Measurements from ENCODE around the gene MYOG.

Gene MYOG

DNA sequence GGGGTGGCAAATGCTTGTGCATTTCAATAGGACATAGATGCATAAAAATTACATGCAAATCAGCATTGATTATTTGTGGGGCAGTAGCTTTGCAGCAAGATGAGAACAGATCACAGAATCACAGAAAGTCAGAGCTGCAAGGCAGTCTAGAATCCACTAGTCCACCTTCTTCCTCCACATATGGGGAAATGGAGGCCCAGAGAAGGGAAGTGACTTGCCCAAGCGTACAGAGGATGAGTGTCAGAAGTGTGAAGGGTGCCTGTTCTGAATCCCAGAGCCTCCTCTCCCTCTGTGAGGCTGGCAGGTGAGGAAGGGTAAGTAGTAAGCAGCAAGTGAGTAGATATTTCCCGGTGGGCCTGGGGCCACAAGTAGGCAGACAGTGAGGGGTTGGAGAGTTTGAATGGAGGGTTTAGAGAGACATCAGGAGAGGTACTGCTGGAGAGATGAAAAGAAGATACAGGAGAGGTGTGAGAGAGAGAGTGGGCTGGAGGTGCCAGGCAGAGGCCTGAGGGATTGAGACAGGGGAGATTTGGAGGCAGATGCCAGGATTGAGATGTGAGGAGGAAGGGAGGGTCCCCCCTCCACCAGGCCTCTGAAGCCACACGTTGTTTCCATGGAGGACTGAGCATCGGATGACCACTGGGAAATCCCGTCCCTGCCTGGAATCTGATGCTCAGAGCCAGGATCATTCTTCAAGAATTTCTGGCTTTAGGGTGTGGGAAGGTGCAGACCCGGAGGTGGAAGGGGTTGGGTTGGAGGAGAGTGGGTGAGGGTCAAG, 4.8 kb upstream of the MYOG start:
- DNase-seq (ENCODE audit: low spot score) (no peak), FAIRE-seq (no peak)

DNA sequence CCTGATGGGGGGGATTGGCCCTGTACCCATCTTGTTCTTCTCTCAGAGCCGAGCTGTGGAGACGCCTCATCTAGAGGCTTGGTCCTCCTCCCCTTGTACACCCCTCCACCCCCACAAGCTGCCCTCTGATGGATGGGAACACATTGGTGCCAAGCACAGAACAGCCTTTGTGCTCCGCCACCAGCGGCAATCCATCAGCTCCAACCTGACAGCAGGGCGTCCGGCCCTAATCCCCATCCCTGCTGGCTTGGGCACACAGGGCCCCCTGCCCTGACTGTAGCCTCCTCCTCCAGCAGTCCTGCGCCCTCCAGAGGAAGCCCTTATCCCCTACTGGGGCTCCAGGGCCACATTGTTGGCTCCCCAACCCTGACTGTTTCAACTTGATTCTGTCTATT, 3.8 kb upstream of the MYOG start:
- no peak for FAIRE-seq
- no peak for DNase-seq (ENCODE audit: low spot score)

DNA sequence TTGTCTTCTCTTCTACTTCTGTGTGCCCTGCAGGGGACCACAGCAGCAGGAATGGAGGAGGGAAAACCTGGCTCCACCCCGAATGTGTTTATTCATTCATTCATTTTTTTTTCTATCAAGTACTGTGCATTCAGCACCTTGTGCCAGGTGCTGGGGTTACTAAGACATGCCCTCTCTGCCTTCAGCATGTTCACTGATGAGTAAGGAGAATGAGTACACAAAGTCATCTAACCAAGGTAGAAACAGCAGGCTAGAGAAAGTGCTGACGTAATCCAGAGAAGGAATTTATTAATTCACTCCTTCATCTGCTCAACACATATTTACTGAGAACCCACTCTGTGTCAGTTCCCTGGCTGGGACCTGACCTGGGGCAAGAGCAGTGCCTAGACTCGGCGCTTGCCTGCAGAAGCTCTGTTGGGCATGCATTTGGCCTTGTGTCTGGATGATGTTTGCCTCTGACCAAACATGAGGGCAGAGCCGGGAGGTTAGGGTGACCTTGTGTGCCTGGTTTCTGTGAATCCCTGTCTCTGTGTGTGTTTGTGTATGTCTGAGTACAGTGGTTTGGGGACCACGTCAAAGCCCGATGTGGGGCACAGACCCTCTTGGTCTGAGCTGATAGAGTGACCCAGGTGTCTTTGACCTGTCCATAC, 3.3 kb upstream of the MYOG start:
- DNase-seq (ENCODE audit: low spot score) (no peak), FAIRE-seq (no peak)

DNA sequence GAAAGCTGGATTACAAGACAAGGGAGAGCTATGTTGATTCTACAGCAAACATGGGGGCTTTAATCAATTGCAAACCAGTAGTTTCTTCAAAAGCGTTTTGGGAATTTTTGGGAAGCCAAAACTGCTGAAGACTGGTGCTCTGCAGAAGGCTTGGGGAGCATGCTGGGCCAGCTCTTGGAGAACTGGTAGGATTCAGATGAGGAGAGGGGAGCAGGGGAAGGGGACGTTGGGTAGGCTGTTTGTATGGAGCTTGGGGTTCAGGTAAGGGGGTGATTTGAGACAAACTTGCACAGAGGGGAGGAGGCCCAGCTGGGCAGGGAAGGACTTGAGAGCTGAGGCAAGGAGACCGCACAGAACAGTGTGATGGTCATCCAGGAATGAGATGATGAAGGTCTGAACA, 2.6 kb upstream of the MYOG start:
- FAIRE-seq (no peak), DNase-seq (ENCODE audit: low spot score) (no peak)

DNA sequence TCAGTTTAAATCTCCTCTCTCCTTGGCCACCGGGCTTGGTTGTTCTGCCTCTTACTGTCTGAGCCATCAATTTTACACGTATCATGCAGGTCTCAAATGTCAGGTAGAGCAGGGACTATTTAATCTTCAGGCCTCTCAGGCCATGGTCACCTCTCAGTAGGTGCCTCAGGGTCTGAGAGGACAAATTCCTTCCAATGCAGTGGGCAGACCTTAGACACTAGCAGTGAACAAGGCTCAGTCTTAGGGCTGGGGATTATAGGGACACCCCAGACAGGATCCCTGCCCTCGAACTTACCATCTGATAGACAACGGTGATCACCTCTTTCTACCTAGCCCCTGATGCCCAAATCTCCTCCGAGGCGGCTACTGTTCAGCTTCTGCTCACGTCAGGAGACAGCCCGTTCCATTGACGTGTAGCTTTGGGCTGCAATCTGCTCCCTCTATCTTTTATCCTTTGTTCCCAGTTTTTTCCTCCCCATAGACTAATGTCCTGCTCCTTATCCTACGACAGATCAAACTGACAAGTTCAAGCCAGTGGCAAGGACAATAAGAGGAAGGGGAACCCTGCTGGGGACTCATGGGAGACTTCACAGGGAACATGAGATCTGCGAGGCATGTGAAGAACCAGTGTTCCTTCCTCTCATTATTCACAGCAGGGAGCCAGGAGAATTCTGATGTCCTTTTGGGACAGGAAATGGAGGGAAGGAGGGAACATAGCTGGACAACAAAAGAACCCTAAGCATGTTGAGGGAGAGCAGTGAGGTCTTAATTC, 1.4 kb upstream of the MYOG start:
- DNase-seq (ENCODE audit: low spot score) = no peak
- no peak for FAIRE-seq

DNA sequence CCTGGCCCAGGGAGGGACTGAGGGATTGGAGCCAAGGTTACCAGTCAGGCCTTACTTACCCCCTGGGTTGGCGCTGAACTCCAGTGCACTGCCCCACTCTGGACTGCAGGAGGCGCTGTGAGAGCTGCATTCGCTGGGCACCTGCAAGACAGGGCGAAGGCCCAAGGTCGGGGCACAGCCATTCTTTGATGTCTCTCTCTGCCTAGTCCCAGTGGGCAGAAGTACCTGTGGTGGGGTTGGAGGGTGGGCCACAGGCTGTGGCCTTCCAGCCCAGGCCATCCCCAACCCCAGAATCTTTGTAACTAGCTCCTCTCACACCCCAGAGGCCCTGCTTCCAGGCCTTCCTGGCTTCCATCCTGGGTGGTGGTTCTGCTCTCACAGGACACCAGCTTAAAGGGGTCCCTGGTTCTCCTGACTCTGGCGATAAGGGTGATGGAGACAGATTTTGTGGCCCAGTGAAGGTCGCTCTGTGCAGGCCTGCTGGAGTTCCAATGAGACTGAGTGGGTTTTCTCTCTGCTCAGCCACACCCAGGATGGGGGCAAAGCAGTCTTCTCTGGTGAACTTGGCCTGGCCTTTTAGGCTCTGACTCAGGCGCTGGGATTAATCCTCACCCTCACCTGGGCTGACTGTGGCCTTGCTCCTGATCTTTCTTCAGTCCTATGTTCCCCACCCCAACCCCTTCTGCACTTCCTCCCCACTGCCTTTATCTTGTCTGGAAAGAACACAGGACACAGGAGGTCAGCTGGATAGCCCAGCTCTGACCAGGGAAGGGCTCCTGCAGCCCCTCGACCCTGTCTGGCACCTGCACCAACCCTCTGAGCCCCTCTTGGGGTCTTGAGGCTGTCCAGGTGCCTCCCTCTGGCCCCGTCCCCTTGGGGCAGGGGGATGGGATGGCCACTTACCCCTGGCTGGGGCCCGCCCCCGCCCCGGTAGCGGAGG, 954 bp downstream of the MYOG start:
- FAIRE-seq = no peak
- DNase-seq (ENCODE audit: low spot score) = no peak

DNA sequence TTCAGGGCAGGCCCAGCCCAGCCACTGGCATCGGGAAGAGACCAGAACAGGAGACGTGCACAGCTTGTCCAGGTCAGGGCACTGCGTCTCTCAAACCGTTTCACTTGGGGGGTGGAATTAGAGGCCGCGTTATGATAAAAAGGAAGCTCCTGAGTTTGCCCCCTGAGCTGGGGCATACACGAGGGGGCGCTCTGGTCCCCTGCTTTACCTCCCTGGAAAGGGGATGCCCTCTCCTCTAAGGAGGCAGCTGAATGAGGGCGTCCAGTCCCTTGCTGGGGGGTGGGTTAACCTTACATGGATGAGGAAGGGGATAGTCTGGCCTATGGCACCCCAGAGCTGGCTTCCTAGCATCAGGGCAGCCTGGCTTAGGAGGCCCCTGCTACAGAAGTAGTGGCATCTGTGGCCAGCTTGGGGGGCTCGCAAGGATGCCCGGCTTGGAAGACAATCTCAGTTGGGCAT, 2.3 kb downstream of the MYOG start:
- no peak for FAIRE-seq
- DNase-seq (ENCODE audit: low spot score) = no peak

DNA sequence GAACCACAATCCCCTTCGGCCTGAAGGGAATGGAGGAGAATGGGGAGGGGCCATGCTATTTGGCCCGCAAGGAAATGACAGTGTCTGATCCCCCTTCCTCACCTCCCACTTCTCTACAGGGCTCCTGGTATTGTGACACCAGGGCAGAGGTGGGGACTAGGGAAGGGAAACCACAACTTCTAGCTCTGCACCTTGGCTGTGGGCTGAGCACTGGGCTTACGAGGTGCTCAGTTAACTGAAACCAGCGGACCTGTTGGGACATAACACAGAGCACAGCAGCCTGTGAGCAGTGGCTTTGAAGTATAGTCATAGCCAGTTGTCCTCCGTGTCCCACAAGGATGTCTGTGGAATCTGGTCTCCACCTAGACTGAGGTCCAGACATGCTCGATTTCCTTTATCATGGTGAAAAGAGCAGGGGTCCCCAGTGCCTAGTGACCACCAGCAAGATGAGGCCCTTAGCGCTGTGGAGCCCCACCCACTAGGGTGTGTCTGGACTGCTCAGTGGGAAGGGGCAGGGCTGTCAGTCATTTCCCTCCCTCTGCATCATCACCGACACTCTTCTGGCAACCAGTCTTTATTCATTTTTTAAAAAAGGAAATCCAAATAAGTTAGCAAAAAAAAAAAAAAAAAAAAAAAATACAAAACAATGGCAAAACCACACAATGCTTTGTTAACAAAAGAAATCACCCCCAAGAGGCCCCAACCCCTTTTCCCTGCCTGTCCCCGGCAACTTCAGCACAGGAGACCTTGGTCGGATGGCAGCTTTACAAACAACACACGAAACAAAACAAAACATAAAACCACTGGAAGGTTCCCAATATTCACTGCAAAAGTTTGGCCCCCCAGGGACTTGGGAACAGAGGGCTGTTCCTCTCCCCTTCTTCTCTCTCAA, 3.0 kb downstream of the MYOG start:
- DNase-seq (ENCODE audit: low spot score) (no peak), FAIRE-seq (no peak)

DNA sequence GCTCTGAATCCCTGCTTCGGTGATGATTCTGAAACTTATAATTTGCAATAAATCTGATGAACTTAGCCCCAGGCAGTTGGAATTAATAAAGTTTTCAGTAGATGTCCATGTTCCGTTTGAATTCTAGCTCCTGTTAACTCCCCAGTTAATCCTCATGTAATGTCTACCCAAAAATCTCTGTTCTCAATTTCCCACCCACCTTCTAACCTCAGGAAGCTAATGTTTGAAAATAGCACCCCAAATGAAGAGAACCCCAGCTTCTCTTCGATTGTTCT, 3.6 kb downstream of the MYOG start:
- DNase-seq (ENCODE audit: low spot score) (no peak), FAIRE-seq (no peak)

DNA sequence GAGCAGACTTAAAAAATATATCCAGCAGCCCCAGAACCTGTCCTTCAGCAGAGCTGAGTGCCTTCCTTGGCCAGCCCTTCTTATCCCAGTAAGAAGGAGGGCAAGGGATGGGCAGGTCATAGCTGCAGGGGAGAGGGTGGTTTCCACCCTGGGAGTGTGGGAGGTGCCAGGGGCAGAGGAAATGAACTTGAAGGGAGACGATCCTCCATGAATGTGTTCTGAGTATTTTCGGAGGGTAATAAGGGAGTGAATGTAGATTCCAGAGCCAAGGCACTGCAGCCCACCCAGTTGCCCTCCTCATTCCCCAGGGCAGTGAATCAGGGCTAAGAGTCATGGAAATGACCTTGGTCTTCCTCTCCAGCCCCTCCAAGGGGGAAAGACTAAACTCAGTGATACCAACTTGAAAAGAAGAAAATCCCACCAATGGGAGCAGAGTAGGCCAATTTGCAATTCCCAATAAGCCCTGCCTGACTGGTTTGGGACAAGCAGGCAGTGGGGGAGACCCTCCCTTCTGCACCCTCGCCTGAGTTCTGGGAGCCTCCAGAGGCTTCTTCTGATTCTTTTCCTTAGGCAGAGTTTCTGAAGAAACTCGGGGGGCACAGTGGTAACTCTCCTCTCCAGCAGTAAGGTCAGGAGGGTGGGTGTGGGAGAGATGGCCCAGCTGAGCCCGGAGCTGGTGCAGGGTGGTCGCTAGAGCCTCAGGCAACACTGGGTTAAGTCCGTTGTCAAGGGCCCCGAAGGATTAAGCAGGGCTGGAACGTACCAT, 4.2 kb downstream of the MYOG start:
- DNase-seq (ENCODE audit: low spot score) = no peak
- no peak for FAIRE-seq

DNA sequence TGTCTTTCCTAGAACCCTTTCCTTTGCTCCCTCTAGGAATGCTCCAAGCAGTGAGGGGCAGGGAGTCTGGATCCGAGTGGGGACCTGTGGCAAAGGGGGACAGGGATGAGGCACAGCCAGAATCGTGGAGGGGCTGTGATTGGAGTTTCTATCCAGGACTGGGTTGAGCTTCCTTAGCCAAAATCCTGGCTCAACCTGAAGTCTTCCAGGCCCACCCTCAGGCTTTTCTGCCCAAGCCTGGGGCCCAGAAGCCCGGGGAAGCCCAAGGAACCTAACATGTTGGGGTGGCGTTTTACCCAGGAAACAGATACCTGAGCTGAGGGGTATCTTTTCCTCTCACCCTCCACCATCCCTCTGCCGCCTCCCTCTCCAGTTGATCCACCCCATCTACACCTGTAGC, 5.4 kb downstream of the MYOG start:
- DNase-seq (ENCODE audit: low spot score) (no peak), FAIRE-seq (no peak)

DNA sequence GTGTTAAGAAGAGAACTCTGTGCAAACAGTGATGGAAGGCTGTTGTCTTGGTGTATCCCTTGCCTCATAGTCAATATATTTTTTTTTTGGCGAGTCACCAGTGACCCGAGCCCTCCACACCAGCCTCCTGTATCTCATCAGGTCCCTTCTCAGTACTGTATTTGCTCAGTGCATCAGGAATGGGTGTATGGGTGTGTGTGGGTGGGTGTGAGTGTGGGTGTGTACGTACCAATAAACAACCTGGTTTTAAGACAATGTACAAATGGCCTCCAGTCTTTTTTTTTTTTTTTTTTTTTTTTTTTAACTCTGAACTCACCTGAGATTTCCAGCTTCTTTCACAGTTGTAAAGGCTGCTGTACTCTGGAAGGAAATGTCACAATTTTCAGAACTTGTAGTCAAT, 7.3 kb downstream of the MYOG start:
- no peak for FAIRE-seq

DNA sequence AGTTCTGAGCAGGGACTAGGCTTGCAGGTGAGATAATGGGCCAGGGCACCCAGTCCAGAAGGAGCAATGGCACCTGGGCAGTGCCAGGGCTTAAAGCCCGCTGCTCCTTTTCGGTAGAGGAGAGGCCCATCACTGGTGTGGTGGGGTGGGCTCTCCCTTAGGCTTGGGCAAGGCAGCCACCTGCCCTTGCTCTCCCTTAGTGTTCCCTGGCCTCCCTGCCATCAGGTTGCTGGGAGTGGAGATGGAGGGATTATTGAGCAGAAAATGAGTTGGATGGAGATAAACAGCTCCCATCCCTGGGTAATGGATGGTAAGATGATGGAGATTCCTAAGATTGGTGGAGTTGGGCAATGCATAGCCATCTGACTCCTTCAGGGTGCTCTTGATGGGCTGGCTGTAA, 7.9 kb downstream of the MYOG start:
- FAIRE-seq (no peak), DNase-seq (ENCODE audit: low spot score) (no peak)

More for the DNA sequence above, 7.3 kb downstream of the MYOG start:
- no peak for DNase-seq (ENCODE audit: low spot score)

DNA sequence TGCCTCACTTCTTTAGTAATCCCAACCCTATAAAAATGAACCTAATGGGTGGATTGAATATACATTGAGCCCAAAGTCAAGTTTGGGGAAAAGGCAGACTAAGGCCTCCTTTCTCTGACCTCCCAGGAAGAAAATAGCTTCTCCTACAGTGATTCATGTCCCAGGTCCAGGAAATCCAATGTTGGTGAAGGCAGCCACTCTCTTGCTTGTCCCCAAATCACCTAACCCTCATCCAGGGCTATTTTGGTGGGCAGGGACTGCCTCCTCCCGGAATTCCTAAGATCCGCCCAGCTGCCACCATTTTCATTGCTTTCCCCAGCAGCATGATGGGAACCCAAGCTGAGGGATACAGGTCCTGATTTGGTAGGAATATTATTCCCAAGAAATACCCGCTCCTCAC, 8.4 kb downstream of the MYOG start:
- no peak for FAIRE-seq
- no peak for DNase-seq (ENCODE audit: low spot score)

DNA sequence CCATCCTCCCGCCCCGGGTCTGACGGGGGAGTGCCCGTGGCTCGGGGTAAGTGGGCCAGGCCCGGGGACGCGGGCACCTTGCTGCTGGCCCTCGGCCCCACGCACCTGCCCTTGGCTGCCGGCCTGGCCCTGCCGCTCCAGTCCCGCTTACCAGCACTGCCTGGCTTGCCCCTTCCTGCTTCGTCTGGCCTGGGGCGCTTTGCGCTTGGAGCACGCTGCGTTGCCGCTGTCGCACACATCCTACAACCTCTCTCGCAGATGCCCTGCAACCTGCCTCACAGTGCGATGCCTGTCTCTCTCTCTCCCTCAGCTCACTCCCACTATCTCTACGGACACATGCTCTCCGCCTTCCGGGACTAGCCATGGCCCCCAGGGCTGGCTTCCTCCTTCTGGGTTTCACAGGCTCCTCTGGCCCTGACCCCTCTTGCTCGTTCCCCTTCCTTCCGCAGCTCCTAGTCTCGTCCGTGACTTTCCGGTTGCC, 9.7 kb downstream of the MYOG start:
- FAIRE-seq (no peak), DNase-seq (ENCODE audit: low spot score) (no peak)

DNA sequence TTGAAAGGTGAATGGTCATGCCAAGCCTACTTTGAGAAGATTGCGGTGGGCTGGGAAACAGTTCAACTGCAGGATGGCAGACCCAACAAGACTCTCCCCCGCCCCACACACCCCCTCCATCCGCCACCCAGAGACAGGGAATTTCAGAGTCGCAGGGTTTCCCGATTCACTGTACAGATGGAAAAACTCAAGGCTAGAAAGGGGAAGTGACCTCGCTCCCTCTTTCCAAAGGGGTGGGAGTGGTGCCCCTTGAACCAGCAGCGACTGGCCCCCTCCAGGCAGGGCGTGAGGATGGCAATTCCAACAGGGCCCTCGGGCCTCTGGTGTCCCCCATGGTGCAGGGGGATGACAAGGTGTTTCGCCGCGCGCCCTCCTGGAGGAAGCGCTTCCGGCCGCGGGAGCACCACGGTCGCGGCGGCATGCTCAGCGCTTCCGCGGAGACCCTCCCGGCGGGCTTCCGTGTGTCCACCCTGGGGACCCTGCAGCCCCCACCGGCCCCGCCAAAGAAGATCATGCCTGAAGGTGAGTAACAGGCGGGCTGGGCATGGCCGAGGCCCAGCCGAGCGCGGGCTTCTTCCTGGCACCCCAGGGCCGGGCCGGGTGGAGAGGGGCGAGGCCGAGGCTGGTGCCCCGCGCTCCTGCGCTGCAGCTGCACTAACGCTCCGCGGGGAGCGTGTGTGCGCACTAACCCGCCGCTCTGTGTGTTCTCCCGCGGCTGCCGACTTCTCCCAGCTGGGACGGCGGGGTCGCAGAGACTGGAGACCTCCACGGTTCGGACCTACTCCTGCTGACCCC, 10.4 kb downstream of the MYOG start:
- FAIRE-seq (no peak), DNase-seq (ENCODE audit: low spot score) (no peak)

DNA sequence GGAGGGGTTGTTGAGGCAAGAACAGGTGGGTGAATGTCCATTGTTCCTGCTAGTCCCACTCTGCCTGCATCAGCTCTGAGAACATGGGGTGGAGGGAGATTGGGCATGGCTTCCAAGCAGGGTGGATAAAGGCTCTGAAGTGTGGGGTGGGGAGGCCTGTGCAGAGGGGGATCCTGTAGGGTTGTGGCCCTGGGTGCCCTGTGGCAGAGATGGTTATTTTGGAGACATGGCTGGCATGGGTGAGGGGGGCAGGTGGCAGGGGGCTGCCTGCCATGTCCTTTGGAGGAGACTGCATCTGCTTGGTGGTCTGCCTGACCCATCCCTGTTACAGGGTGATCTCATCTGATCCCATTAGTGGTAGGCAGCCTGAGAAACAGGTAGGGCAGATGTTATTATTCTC, 11.2 kb downstream of the MYOG start:
- FAIRE-seq (no peak), DNase-seq (ENCODE audit: low spot score) (no peak)

DNA sequence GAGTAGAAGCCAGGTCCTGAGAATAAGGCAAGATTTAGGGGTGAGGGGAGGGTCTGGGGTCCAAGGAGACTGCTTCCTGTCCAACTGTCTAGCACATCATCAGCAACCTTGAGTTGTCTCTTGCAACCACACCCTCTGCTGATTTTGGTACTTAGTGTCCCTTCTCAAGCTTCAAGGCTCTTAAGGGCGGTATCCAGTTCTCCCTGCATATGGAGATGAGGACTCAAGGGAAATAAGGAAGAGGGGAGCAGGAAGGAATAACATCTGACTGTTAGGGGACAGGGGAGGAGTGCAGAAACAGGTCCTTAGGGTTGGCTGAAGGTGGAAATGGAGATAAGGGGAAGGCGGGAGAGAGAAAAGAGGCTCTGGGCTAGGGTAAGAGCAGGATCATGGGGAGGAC, 12.3 kb downstream of the MYOG start:
- DNase-seq (ENCODE audit: low spot score) (no peak), FAIRE-seq (no peak)

DNA sequence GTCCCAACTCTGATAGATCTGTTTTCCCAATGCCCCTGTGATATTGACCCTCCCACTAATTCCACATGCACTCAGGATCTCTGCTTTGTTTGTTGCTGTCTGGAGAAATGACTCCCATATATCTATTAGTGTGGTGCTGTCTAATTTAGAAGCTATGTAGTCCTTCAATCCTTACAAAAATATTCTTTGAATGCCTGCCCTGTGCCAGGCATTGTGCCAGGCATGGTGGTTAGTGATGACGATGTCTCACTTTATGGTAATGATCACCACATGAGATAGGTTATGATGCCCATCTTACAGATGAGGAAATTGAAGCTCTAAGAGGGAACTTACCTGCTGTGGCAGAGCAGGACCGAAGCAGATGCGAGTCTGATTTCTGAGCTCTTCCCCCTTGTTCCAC, 12.9 kb downstream of the MYOG start:
- FAIRE-seq (no peak), DNase-seq (ENCODE audit: low spot score) (no peak)

Data from RCC 7860 (cell line).